ENCODE measurements around the gene NOTCH1. TPM values are rescaled to one million over a fixed set of nuclear protein-coding genes. Genes with fewer than 3 reads are reported as not detected.

The NOTCH1 gene
- total RNA-seq (ENCODE audit: low replicate concordance), result 11.8 and 12.8 TPM in 2 replicates

DNA sequence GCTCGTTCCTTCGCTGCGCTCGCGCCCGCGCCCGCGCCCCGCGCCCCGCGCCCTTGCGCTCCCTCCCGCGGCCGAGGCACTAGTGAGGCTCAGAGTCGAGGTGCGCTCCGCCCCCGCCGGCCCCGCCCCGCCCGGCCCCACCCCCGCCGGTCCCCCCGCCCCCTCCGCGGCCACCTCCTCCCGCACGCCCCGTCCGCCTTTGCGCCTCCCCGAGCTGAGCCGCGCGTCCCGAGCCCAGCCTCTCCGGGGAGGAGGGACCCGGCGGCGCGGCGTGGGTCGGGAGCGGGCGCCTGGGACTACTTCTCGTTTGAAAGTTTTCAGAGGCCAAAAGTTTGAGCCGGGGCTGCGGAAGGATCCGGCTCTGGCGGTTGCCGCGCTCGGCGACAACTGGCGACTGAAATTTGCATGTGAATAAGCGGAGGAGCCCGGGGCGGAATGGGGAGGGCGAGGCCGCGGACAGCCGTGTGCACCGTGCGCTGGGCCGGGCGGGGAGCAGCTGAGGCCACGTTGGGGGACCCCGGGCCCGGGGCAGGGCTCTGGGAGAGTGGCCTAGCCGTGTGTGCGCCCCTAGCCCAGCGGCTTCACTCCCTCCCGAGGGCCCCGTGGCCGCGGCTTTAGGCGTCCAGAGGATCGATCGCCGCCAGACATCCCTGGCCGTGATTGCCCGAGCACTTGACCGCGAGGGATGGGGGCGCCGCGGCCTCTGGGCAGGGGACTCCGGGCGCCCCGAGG is at the start of gene NOTCH1:
Gene NOTCH1 (minus strand): TSS at position 84 of the 732 bp plus-strand sequence. CDS start 262 bp downstream, outside the sequence.

DNA sequence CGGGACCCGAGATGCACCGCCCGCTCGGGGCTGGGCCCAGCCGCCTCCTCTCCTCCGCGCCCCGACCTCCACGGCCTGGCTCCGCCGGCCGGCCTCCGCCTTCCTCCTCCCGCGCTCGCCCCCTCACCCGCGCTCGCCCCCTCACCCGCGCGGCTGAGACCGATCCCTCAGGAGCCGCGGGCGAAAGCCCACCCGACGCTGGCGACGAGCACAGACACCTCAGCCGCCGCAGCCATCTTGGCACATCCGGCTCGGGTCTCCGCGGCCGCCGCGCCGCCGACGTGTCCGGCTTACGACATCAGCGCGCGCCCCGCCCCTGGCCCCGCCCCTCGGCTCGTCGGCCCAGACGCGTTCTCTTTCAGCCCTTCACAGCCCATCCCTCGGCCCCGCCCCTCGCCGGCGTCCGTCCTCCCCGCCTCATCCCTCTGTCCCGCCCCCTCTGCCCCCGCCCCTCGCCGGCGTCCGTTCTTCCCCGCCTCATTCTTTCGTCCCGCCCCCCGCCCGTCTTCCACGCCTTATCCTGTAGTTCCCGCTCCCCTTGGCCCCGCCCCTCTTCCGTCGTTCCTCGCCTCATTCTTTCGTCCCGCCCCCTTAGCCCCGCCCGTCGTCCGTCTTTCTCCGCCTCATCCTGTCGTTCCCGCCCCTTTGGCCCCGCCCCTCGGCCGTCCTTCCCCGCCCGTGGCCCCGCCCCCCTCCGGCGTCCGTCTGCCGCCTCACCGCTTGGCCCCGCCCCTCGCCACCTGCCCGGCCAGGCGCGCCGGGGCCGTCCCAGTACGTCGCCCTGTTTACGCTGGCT is 62.9 kb downstream of the NOTCH1 start, which contains the start of gene SEC16A:
Gene SEC16A (minus strand): TSS at position 248 of the 796 bp plus-strand sequence. CDS start 5,425 bp downstream, outside the sequence.

Other genes with a start within 250 kb of the NOTCH1 start
- under 0.01 TPM in 1 of 2 replicates, not detected in the other for gene CCDC187, start 242.0 kb downstream of the NOTCH1 start, total RNA-seq (ENCODE audit: low replicate concordance)
- gene GPSM1, start 218.5 kb downstream of the NOTCH1 start, total RNA-seq (ENCODE audit: low replicate concordance), result 33.7 and 35.2 TPM in 2 replicates
- 5.0 and 10.4 TPM in 2 replicates for gene DNLZ, start 182.3 kb downstream of the NOTCH1 start, total RNA-seq (ENCODE audit: low replicate concordance)
- gene CARD9, start 172.4 kb downstream of the NOTCH1 start, total RNA-seq (ENCODE audit: low replicate concordance), result 0.53 and 0.59 TPM in 2 replicates
- gene SNAPC4, start 145.9 kb downstream of the NOTCH1 start, total RNA-seq (ENCODE audit: low replicate concordance), result 2.7 and 4.9 TPM in 2 replicates
- 17.3 and 28.6 TPM in 2 replicates for gene ENTR1, start 135.4 kb downstream of the NOTCH1 start, total RNA-seq (ENCODE audit: low replicate concordance)
- gene PMPCA, start 135.4 kb downstream of the NOTCH1 start, total RNA-seq (ENCODE audit: low replicate concordance), result 29.3 and 46.5 TPM in 2 replicates
- gene INPP5E, start 106.2 kb downstream of the NOTCH1 start, total RNA-seq (ENCODE audit: low replicate concordance), result 2.9 and 3.8 TPM in 2 replicates
- gene SEC16A, start 63.0 kb downstream of the NOTCH1 start, total RNA-seq (ENCODE audit: low replicate concordance), result 7.0 and 17.8 TPM in 2 replicates
- 16.5 and 38.5 TPM in 2 replicates for gene EGFL7, start 116.9 kb upstream of the NOTCH1 start, total RNA-seq (ENCODE audit: low replicate concordance)
- gene AGPAT2, start 141.4 kb upstream of the NOTCH1 start, total RNA-seq (ENCODE audit: low replicate concordance), result 32.1 and 44.6 TPM in 2 replicates
- gene DIPK1B, start 166.5 kb upstream of the NOTCH1 start, total RNA-seq (ENCODE audit: low replicate concordance), result 1.1 and 16.6 TPM in 2 replicates
- not detected in 2 replicates for gene LCN10, start 196.9 kb upstream of the NOTCH1 start, total RNA-seq (ENCODE audit: low replicate concordance)
- not detected in 2 replicates for gene LCN6, start 202.5 kb upstream of the NOTCH1 start, total RNA-seq (ENCODE audit: low replicate concordance)
- not detected in 2 replicates for gene LCN8, start 212.2 kb upstream of the NOTCH1 start, total RNA-seq (ENCODE audit: low replicate concordance)
- not detected in 2 replicates for gene LCN15, start 218.5 kb upstream of the NOTCH1 start, total RNA-seq (ENCODE audit: low replicate concordance)
- gene TMEM141, start 245.3 kb upstream of the NOTCH1 start, total RNA-seq (ENCODE audit: low replicate concordance), result 36.9 and 88.0 TPM in 2 replicates